Measurements from ENCODE around the gene PTPRT. TPM values are rescaled to one million over a fixed set of nuclear protein-coding genes. Genes with fewer than 3 reads are reported as not detected.

The PTPRT gene
- total RNA-seq, 1 experiment from 2014 or later, result not detected

- DNase-seq (ENCODE audit: low spot score), result no peak
These were observed 70.0 kb downstream of the PTPRT start for GRCh38 chr20:43119720-43120119.

- no peak for DNase-seq (ENCODE audit: low spot score)
These were observed 87.3 kb downstream of the PTPRT start for GRCh38 chr20:43102394-43102793.

GRCh38 chr20:43096931-43097260, 92.8 kb downstream of the PTPRT start:
- DNase-seq (ENCODE audit: low spot score), result no peak

- no peak for DNase-seq (ENCODE audit: low spot score)
These were observed 93.4 kb downstream of the PTPRT start for GRCh38 chr20:43096126-43096930.

- DNase-seq (ENCODE audit: low spot score), result no peak
These were observed 94.7 kb downstream of the PTPRT start for GRCh38 chr20:43095034-43095433.

GRCh38 chr20:43092386-43093088, 97.2 kb downstream of the PTPRT start:
- DNase-seq (ENCODE audit: low spot score), result no peak

- DNase-seq (ENCODE audit: low spot score), result no peak
These were observed 121.2 kb downstream of the PTPRT start for GRCh38 chr20:43068482-43068881.

GRCh38 chr20:43066125-43066524, 123.6 kb downstream of the PTPRT start:
- no peak for DNase-seq (ENCODE audit: low spot score)

GRCh38 chr20:43065299-43065698, 124.4 kb downstream of the PTPRT start:
- DNase-seq (ENCODE audit: low spot score), result no peak

- no peak for DNase-seq (ENCODE audit: low spot score)
These were observed 131.6 kb downstream of the PTPRT start for GRCh38 chr20:43058077-43058476.

- DNase-seq (ENCODE audit: low spot score), result no peak
These were observed 132.4 kb downstream of the PTPRT start for GRCh38 chr20:43057317-43057716.

GRCh38 chr20:43055181-43055884, 134.4 kb downstream of the PTPRT start:
- DNase-seq (ENCODE audit: low spot score), result no peak

- no peak for DNase-seq (ENCODE audit: low spot score)
These were observed 137.2 kb downstream of the PTPRT start for GRCh38 chr20:43052532-43052931.

- DNase-seq (ENCODE audit: low spot score), result no peak
These were observed 142.7 kb downstream of the PTPRT start for GRCh38 chr20:43046966-43047365.

- DNase-seq (ENCODE audit: low spot score), result no peak
These were observed 145.8 kb downstream of the PTPRT start for GRCh38 chr20:43043887-43044286.

- DNase-seq (ENCODE audit: low spot score), result no peak
These were observed 149.3 kb downstream of the PTPRT start for GRCh38 chr20:43040427-43040826.

GRCh38 chr20:43037605-43038309, 151.9 kb downstream of the PTPRT start:
- no peak for DNase-seq (ENCODE audit: low spot score)

GRCh38 chr20:43034981-43035724, 154.6 kb downstream of the PTPRT start:
- DNase-seq (ENCODE audit: low spot score), result no peak

GRCh38 chr20:43032459-43032858, 157.2 kb downstream of the PTPRT start:
- no peak for DNase-seq (ENCODE audit: low spot score)

GRCh38 chr20:43029176-43029575, 160.5 kb downstream of the PTPRT start:
- no peak for DNase-seq (ENCODE audit: low spot score)

- DNase-seq (ENCODE audit: low spot score), result no peak
These were observed 161.2 kb downstream of the PTPRT start for GRCh38 chr20:43028470-43028869.
